GM12878 (cell line): ENCODE measurements around the gene SRD5A1. TPM values are rescaled to one million over a fixed set of nuclear protein-coding genes. Genes with fewer than 3 reads are reported as not detected.

Experiments
- ATAC-seq: fragments of 200-7000 bp; cut with Tn5 transposase; 3 replicates; pipeline ENCODE4 v1.9.1; 2020; ENCODE audit warnings: mild to moderate bottlenecking, moderate library complexity
- BruUV-seq: library from RNA; stranded (reverse); fragments of 400-500 nt; replicated peaks from 2 replicates; lab custom pipeline; 2021; lab: Mats Ljungman, UMichigan
- CTCF ChIA-PET: fragments of 300-600 bp; sonication (Branson Sonifier 250); formaldehyde crosslinking; extraction: SDS; loops from one replicate; lab custom pipeline; 2021; ENCODE audit warnings: inconsistent platforms; lab: Yijun Ruan, JAX
- POLR2A ChIA-PET: fragments of 350-600 bp; formaldehyde crosslinking; extraction: SDS; loops from one replicate; lab custom pipeline; 2021; ENCODE audit warnings: inconsistent platforms; lab: Charles Lee
- RAD21 ChIA-PET: fragments of 300-600 bp; sonication (Branson Sonifier 250); formaldehyde crosslinking; loops from one replicate; lab custom pipeline; 2023; ENCODE audit warnings: antibody characterized with exemption; ENCODE audit not compliant: unreplicated experiment; lab: Charles Lee
- SMC1A ChIA-PET: fragments of 300-600 bp; sonication (Branson Sonifier 250); formaldehyde crosslinking; loops from one replicate; lab custom pipeline; 2023; ENCODE audit not compliant: unreplicated experiment, uncharacterized antibody; lab: Charles Lee
- DNase-seq: peaks from one replicate; pipeline ENCODE4 v3.0.0-alpha.2; 2011; ENCODE audit warnings: low read depth, low spot score
- FAIRE-seq: peaks from 3 replicates; lab custom pipeline; 2011; peaks lifted over from hg19 to GRCh38; lab: Jason Lieb, UNC
- H2AFZ ChIP-seq: 2 replicates; pipeline ENCODE4 v1.6.0; 2011; ENCODE audit warnings: low read depth, low read length, control low read depth; ENCODE audit not compliant: control insufficient read depth
- H3K27ac ChIP-seq: 2 replicates; pipeline ENCODE4 v1.5.1; 2011; ENCODE audit warnings: control low read depth; ENCODE audit not compliant: control insufficient read depth, insufficient read depth
- H3K27me3 ChIP-seq, 2 experiments: replicated peaks in 1 of 2; 2 replicates each; pipeline versions ENCODE4 v1.6.0 to v1.6.1; 2011; ENCODE audit warnings: low read length in 1 of 2; ENCODE audit not compliant: control insufficient read depth in 2 of 2, insufficient read depth in 2 of 2
- H3K36me3 ChIP-seq, 2 experiments: 2 replicates each; pipeline ENCODE4 v1.5.1; 2011; ENCODE audit warnings: low read length in 1 of 2; ENCODE audit not compliant: control insufficient read depth in 2 of 2, insufficient read depth in 2 of 2
- H3K4me1 ChIP-seq: 2 replicates; pipeline ENCODE4 v1.6.1; 2011; ENCODE audit warnings: mild to moderate bottlenecking, low read length, moderate library complexity, mixed read lengths; ENCODE audit not compliant: control insufficient read depth, insufficient read depth
- H3K4me2 ChIP-seq: 2 replicates; pipeline ENCODE4 v1.6.0; 2011; ENCODE audit warnings: control low read depth; ENCODE audit not compliant: control insufficient read depth, insufficient read depth
- H3K4me3 ChIP-seq: fragments of 200-600 bp; sonication (generic); 2 replicates; pipeline ENCODE4 v1.5.1; 2016
- H3K79me2 ChIP-seq: 2 replicates; pipeline ENCODE4 v1.6.0; 2011; ENCODE audit warnings: low read length; ENCODE audit not compliant: control insufficient read depth, insufficient read depth
- H3K9ac ChIP-seq: 2 replicates; pipeline ENCODE4 v1.8.0; 2011; ENCODE audit warnings: low read length, control low read depth, mixed read lengths; ENCODE audit not compliant: control insufficient read depth, insufficient read depth
- H3K9me3 ChIP-seq: replicated peaks from 3 replicates; pipeline ENCODE4 v1.5.1; 2011; ENCODE audit warnings: mild to moderate bottlenecking, low read length; ENCODE audit not compliant: control insufficient read depth, insufficient read depth
- H4K20me1 ChIP-seq: 2 replicates; pipeline ENCODE4 v1.6.0; 2011; ENCODE audit not compliant: control insufficient read depth, insufficient read depth
- ATF7 ChIP-seq: fragments of 450-650 bp; IDR thresholded peaks from 2 replicates; pipeline ENCODE4 v1.6.1; 2016; ENCODE audit warnings: low read depth, mild to moderate bottlenecking
- BCL3 ChIP-seq: IDR thresholded peaks from 2 replicates; pipeline ENCODE4 v1.6.1; 2011; ENCODE audit warnings: borderline replicate concordance, low read depth, mild to moderate bottlenecking, moderate library complexity, low read length; ENCODE audit not compliant: insufficient read depth, poor library complexity, severe bottlenecking
- BRCA1 ChIP-seq: IDR thresholded peaks from 2 replicates; pipeline ENCODE4 v1.6.1; 2011; ENCODE audit warnings: low read depth, low read length, improper control_type of control experiment
- CHD2 ChIP-seq: IDR thresholded peaks from 2 replicates; pipeline ENCODE4 v1.6.1; 2011; ENCODE audit warnings: low read depth, low read length, improper control_type of control experiment, borderline replicate concordance
- EED ChIP-seq: sonication (generic); IDR thresholded peaks from 2 replicates; pipeline ENCODE4 v1.6.1; 2016; ENCODE audit warnings: antibody characterized with exemption, low read depth
- EGR1 ChIP-seq, 2 experiments: IDR thresholded peaks; 1 replicate in 1 of 2; 2 replicates in 1 of 2; pipeline ENCODE4 v1.6.1; 2011 to 2012; ENCODE audit warnings: low read depth in 2 of 2, low read length in 2 of 2, borderline replicate concordance in 1 of 2, mild to moderate bottlenecking in 1 of 2, moderate library complexity in 1 of 2
- GATAD2B ChIP-seq: fragments of 450-650 bp; conservative IDR thresholded peaks from 2 replicates; pipeline ENCODE4 v1.6.1; 2017; ENCODE audit warnings: low read depth, mild to moderate bottlenecking, moderate library complexity
- KDM1A ChIP-seq: fragments of 200-600 bp; sonication (generic); IDR thresholded peaks from 2 replicates; pipeline ENCODE4 v1.6.1; 2016; ENCODE audit warnings: borderline replicate concordance
- KLF5 ChIP-seq: fragments of 450-650 bp; IDR thresholded peaks from 2 replicates; pipeline ENCODE4 v1.6.1; 2014; ENCODE audit warnings: mild to moderate bottlenecking; ENCODE audit not compliant: partially characterized antibody
- NR2C2 ChIP-seq: IDR thresholded peaks from 2 replicates; pipeline ENCODE4 v1.6.1; 2011; ENCODE audit warnings: borderline replicate concordance, low read depth; ENCODE audit not compliant: control insufficient read depth, insufficient read length
- POLR2AphosphoS5 ChIP-seq: IDR thresholded peaks from 2 replicates; pipeline ENCODE4 v1.6.1; 2011; ENCODE audit warnings: mild to moderate bottlenecking, low read length, inconsistent platforms
- SMAD1 ChIP-seq: fragments of 450-650 bp; IDR thresholded peaks from 2 replicates; pipeline ENCODE4 v1.6.1; 2018; ENCODE audit warnings: mild to moderate bottlenecking, low read depth; ENCODE audit not compliant: partially characterized antibody
- TCF3 ChIP-seq: IDR thresholded peaks from 2 replicates; pipeline ENCODE4 v1.6.1; 2012; ENCODE audit warnings: low read depth, mild to moderate bottlenecking, low read length, borderline replicate concordance; ENCODE audit not compliant: insufficient read depth
- WRNIP1 ChIP-seq: IDR thresholded peaks from 2 replicates; pipeline ENCODE4 v1.6.1; 2011; ENCODE audit warnings: low read depth, low read length, improper control_type of control experiment, borderline replicate concordance
- WGBS: methylation state at CpG from one replicate; pipeline ENCODE4 v1.1.6; 2016; ENCODE audit warnings: low lambda C conversion rate; ENCODE audit not compliant: insufficient replicate concordance, insufficient coverage; ENCODE audit errors: missing lambda C conversion rate; 5-methylcytosine and 5-hydroxymethylcytosine counted together
- in situ Hi-C: fragments of 300-500 bp; cut with MboI; formaldehyde crosslinking; loops from 9 replicates; pipeline ENCODE4 v1.14.3; 2018; ENCODE audit warnings: mixed read lengths
- intact Hi-C: fragments of 100-400 bp; cut with micrococcal nuclease; formaldehyde crosslinking; loops from one replicate; pipeline ENCODE4 v1.14.2; 2022; ENCODE audit not compliant: unreplicated experiment
- polyA plus RNA-seq, 11 experiments: library from polyadenylated mRNA; depleted of rRNA in 4 of 11; unstranded in 6 of 11; stranded (reverse) in 5 of 11; fragments of >200 nt; fragmentation: Nextera tagmentation in 4 of 11; fragmentation: Illumina TruSeq in 1 of 11; extraction: Ambion mirVana in 4 of 11; extraction: Trizol in 1 of 11; gene quantifications; 1 replicate in 1 of 11; 2 replicates in 10 of 11; pipeline versions ENCODE4 v1.2.1 to v1.2.3, GENCODE V29; 2011 to 2016; ENCODE audit warnings: inconsistent platforms in 2 of 11, missing spikeins in 2 of 11, low read depth in 1 of 11
- total RNA-seq, 4 experiments: library from RNA; depleted of rRNA in 3 of 4; stranded (reverse); fragments of >200 nt in 3 of 4; fragmentation: Illumina TruSeq in 1 of 4; extraction: Trizol in 1 of 4; gene quantifications; 2 replicates each; pipeline versions ENCODE4 v1.2.1 to v1.2.3, GENCODE V29; 2013 to 2021
- TF ChIP-seq, protein P1 (sequence below): fragments of 450-650 bp; IDR thresholded peaks from 2 replicates; pipeline ENCODE4 v1.6.1; 2017; ENCODE audit warnings: antibody characterized with exemption, mild to moderate bottlenecking, moderate library complexity
- TF ChIP-seq, protein P2 (sequence below): IDR thresholded peaks from 2 replicates; pipeline ENCODE4 v1.6.1; 2012; ENCODE audit warnings: low read depth, low read length, improper control_type of control experiment

The SRD5A1 gene
- total and polyA plus RNA-seq, 10 of the 15 experiments (the other 5 are each of a cell fraction or from before 2014, with no cell fraction given) = 0.76 to 20.1 (median 12.3) TPM

DNA sequence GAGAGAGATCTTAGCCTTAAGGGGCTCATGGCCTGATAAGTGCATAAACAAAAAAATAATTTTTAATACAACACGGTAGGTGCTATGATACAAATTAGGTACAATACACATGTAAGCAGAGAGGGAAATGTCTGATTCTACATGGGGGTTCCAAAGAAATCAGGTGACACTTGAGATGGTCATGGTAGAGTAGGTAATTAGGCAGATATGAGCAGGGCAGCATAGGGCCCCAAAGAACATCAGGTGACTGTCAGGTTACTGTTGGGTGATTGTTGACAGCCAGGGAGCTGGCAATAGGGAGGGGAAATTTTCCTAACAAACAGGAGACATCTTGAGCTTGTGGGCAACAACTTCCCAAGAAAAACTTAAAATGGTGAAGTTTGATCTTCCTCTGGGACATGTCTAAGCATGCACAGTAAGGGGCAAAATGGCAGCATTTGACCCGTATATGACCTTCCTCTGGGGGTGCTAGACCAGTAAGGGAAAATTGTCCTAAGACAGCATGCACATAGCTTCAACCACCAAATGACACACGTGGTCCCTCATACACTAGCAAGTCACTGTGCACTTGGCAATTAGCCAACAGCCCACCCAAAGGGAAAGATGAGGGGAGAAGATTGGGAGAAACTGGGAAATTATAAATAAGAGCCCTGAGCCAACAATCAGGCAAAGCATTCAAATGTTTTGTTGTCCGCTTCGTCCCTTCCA is 42.7 kb downstream of the SRD5A1 start (continued):
- TF ChIP-seq POLR2AphosphoS5 = no peak
- TF ChIP-seq, all 136 proteins: peak for 2

DNA sequence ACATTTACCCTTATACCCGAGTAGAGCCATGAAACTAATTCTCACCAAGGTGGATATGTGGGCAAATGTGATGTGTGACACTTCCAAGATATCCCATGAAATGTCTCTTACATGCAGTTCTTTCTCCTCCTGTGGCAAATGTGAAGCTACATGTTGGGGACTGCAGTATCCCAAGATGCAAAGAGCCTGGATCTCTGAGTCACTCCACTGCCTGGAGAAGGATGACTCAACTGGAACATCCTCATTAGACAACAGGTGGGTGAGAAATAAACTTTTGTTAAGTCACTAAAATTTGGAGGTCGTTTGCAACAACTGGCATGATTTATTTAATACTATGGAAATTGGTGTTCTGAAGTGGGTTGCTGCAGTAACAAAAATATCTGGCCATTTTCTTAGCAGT is 43.5 kb downstream of the SRD5A1 start:
- H4K20me1 ChIP-seq = no peaks in the 10 kb centered on the region
- RAD21 ChIA-PET = no interaction called here
- H3K9me3 ChIP-seq = no peaks in the 10 kb centered on the region; the same call in 2 of the 3 replicates
- in situ Hi-C loops (no loop called here), intact Hi-C loops (no loop called here)
- H3K4me3 ChIP-seq = no peak overlapping the region
- FAIRE-seq (no peak), DNase-seq (no peak), ATAC-seq (no peak)
- H3K27ac ChIP-seq = no peak overlapping the region
- SMC1A ChIA-PET = interaction anchor here (1.0 kb wide), 1 partner anchor 19 kb away, joined by 3 read pairs; no protein-coding TSS in a partner anchor
- H3K9ac ChIP-seq = no peak overlapping the region
- no TSS peak for BruUV-seq
- H3K79me2 ChIP-seq = no peaks in the 10 kb centered on the region
- WGBS = 16% methylated on average over 2 of the region's 2 CpGs
- CTCF ChIA-PET = no interaction called here
- no peaks in the 10 kb centered on the region; a peak in 1 of 4 replicates for H3K36me3 ChIP-seq
- H3K4me1 ChIP-seq = no peaks in the 10 kb centered on the region
- POLR2A ChIA-PET = no interaction called here
- H3K4me2 ChIP-seq = no peak overlapping the region
- H3K27me3 ChIP-seq = no peaks in the 10 kb centered on the region
- H2AFZ ChIP-seq = no peak overlapping the region
- no peak for TF ChIP-seq POLR2AphosphoS5
- no peak for TF ChIP-seq BRCA1
- no peak for TF ChIP-seq GATAD2B
- TF ChIP-seq, protein P1, sequence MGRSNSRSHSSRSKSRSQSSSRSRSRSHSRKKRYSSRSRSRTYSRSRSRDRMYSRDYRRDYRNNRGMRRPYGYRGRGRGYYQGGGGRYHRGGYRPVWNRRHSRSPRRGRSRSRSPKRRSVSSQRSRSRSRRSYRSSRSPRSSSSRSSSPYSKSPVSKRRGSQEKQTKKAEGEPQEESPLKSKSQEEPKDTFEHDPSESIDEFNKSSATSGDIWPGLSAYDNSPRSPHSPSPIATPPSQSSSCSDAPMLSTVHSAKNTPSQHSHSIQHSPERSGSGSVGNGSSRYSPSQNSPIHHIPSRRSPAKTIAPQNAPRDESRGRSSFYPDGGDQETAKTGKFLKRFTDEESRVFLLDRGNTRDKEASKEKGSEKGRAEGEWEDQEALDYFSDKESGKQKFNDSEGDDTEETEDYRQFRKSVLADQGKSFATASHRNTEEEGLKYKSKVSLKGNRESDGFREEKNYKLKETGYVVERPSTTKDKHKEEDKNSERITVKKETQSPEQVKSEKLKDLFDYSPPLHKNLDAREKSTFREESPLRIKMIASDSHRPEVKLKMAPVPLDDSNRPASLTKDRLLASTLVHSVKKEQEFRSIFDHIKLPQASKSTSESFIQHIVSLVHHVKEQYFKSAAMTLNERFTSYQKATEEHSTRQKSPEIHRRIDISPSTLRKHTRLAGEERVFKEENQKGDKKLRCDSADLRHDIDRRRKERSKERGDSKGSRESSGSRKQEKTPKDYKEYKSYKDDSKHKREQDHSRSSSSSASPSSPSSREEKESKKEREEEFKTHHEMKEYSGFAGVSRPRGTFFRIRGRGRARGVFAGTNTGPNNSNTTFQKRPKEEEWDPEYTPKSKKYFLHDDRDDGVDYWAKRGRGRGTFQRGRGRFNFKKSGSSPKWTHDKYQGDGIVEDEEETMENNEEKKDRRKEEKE = no peak
- TF ChIP-seq EGR1 (IDR thresholded peaks at IDR 0.05; ENCODE audit: borderline replicate concordance in 1 of 2, low read depth in 2 of 2, low read length in 2 of 2) = no peak
- TF ChIP-seq CHD2 = no peak
- TF ChIP-seq WRNIP1 = no peak
- TF ChIP-seq, protein P2, sequence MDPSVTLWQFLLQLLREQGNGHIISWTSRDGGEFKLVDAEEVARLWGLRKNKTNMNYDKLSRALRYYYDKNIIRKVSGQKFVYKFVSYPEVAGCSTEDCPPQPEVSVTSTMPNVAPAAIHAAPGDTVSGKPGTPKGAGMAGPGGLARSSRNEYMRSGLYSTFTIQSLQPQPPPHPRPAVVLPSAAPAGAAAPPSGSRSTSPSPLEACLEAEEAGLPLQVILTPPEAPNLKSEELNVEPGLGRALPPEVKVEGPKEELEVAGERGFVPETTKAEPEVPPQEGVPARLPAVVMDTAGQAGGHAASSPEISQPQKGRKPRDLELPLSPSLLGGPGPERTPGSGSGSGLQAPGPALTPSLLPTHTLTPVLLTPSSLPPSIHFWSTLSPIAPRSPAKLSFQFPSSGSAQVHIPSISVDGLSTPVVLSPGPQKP = no peak
- TF ChIP-seq BCL3 = no peak
- TF ChIP-seq KLF5 = no peak
- TF ChIP-seq KDM1A = no peak
- TF ChIP-seq NR2C2 = no peak
- TF ChIP-seq EED = no peak
- no peak for TF ChIP-seq SMAD1
- TF ChIP-seq ATF7 = no peak
- no peak for TF ChIP-seq TCF3
